HG03039 (cell line): ENCODE results near the gene SHC3.

Experiments used
- ATAC-seq: cut with Tn5 transposase; IDR thresholded peaks from one replicate; pipeline ENCODE4 v1.9.1; 2021; ENCODE audit warnings: mild to moderate bottlenecking, moderate library complexity; ENCODE audit not compliant: unreplicated experiment

The SHC3 gene

DNA sequence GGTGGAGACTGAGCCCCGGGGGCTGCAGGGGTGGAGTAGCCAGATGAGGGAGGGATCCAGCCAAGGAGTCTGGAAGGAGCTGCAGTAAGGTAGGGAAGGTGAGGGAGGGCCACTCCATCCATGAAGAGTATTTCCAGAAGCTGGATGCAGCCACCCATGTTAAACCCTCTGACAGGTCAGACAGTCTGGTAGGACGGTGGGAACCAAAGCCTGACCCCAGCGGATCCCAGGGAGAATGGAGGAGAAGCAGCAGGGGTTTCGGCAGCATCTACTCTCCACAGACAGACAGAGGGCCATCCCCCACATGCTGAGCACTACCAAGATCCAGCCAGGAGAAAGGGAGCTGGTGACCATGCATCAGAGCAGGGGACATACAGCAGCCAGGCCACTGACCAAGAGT lies 209.8 kb downstream of the SHC3 start:
- ATAC-seq = no peak

DNA sequence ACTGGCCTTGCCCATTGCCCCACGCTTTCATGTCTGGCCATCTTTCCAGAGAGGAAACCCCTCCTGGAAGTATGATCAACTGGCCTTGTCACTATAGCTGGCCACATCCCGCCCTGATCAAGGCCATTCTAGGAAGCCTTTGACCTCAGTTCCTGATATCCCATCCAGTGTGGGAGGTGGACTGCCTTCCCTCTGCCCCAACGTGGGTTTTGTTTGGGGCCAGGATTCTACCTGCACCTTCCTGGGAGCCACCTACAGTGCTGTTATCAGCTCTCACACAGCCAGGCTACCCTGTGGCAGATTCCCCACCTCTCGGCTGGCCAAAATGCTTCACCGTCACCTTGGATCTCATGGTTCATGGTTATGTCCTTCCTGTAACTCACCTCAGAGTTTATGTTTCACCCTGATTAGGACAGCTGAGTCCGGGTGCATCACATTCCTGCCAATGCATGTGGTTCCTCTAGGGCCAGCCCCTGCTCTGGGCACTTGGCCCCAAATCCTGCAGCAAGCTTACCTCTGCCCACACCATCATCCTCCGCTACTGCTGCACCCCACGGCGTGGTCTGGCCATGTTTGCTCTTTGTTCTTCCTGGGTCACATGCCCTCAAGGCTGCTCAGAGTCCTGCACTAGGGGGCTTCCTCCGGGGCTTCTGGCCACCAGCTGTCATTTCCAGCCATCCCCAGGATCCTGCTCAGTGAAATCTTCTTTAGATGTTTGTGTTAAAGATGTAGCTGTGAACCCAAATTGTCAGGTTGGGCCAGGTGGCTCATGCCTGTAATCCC lies 211.5 kb downstream of the SHC3 start:
- ATAC-seq = no peak

DNA sequence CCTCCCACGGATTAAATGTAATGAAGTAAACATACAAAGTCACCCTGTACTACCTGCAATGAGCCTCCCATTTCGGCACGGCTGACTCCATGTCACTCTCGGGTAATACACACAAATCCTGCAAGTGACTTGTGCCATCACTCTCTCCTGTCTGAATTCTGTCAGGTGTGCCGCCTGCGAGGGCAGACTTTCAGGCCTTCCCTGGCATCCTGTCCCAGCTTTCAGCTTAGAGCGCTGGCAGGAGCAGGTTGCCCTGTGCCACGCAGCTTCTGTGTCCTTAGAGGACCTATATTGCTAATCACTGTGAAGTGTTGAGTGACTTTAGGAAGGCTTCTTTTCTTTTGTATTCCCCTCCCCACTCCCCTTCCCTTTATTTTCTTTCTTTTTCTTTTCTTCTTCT lies 213.1 kb downstream of the SHC3 start:
- no peak for ATAC-seq

DNA sequence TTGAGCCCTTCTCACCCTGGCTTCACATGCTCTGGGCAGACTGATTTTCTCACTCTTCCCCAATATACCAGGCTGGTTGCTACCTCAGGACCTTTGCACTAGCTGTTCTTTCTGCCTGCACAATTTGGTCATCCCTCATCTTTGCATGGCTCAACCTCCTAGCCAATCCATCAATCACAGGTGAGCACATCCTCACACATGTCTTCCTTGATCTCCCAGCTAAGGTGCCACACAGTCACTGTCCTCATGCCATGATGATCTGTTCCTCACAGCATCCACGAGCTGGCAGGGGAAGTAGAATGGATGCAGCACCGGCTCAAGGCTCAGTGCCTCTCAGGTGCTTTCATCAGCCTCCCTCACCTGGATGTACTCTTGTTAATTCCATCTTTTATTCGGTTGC lies 218.0 kb downstream of the SHC3 start:
- ATAC-seq = no peak

DNA sequence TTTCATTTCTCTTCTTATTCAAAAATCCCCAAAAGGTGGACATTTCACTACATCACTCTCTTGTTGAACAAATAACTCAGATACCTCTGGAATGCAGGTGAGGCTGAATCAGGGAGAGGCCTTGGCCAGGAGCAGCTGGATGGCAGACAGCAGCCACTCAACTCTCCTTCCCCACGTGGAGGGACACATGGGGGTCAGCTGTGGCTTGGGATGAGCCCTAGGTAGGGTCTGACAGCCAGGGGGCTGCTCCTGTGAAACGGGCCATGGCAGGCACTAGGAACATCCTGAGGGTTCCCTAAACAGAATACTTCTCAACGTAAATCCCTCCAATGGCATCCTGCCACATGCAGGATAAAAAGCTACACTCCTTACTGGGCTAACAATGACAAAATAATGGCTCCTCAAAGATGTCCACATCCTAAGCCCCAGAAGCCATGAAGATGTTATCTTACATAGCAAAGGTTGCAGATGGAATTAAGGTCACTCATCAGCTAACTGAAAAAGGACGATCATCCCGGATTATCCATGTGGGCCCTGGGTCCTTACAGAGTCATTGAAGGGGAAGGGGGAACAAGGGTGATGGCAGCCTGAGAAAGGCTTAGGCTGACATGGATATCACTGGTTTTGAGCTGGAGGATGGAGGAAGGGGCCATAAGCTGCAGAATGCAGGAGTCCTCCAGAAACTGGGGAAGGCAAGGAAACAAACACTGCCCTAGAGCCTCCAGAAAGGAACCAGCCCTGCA lies 218.7 kb downstream of the SHC3 start:
- ATAC-seq = no peak

DNA sequence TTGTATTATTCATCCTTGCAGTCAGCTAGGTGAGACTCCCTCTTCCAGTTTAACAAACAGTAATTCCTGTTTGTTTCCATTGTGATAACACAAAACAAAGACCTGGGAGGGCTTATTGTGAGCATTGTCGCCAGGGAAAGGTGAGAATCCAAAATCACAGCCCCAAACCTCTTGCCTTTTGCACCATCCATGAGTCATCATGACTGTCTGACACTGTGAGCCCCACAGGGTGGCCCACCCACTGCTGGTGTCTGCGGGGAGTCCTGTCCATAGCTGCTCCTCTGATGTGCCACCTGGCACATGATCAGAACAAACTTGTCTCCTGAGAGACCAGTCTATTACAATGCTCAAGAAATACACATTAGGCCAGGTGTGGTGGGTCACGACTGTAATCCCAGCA lies 221.1 kb downstream of the SHC3 start:
- ATAC-seq = no peak
